Adrenal gland (tissue), 12 donors: Measurements from ENCODE around the gene PTPN21. TPM values are rescaled to one million over a fixed set of nuclear protein-coding genes. Genes with fewer than 3 reads are reported as not detected.

Source experiments
- DNase-seq, 7 donors: peaks; one replicate each; pipeline ENCODE4 v3.0.0-alpha.2; 2019 to 2020
- H3K27ac ChIP-seq, 5 donors: fragments of 200-600 bp; sonication (generic) in 4 of 5; 1 replicate in 3 of 5; 2 replicates in 2 of 5; pipeline versions ENCODE4 v1.5.1 to v1.8.0; 2016 to 2020; ENCODE audit warnings: mild to moderate bottlenecking in 1 of 5
- H3K27me3 ChIP-seq: fragments of 200-600 bp; 2 replicates; pipeline ENCODE4 v1.8.0; 2021
- H3K36me3 ChIP-seq, 2 donors: fragments of 200-600 bp; replicated peaks in 1 of 2; 1 replicate in 1 of 2; 2 replicates in 1 of 2; pipeline versions ENCODE4 v1.5.1 to v1.8.0; 2018 to 2022
- H3K4me1 ChIP-seq, 2 donors: fragments of 200-600 bp; replicated peaks in 1 of 2; 1 replicate in 1 of 2; 2 replicates in 1 of 2; pipeline versions ENCODE4 v1.5.1 to v1.8.0; 2018 to 2021
- H3K4me3 ChIP-seq, 4 donors: fragments of 200-600 bp; sonication (generic) in 3 of 4; one replicate each; pipeline ENCODE4 v1.5.1; 2016 to 2018
- H3K9me3 ChIP-seq, 3 donors: fragments of 200-600 bp; sonication (generic) in 1 of 3; replicated peaks in 1 of 3; 1 replicate in 2 of 3; 2 replicates in 1 of 3; pipeline versions ENCODE4 v1.5.1 to v1.8.0; 2016 to 2021
- CTCF ChIP-seq, 6 experiments: fragments of 450-650 bp in 4 of 6; fragments of 200-600 bp in 2 of 6; sonication (generic) in 1 of 6; IDR thresholded peaks; 1 replicate in 5 of 6; 2 replicates in 1 of 6; pipeline versions ENCODE4 v1.5.1 to v1.8.0; 2016 to 2021; ENCODE audit warnings: antibody characterized with exemption in 6 of 6, mild to moderate bottlenecking in 2 of 6, moderate library complexity in 1 of 6
- POLR2A ChIP-seq, 2 donors: fragments of 450-650 bp; IDR thresholded peaks; one replicate each; pipeline ENCODE4 v1.6.1; 2017; ENCODE audit warnings: antibody characterized with exemption in 2 of 2, mild to moderate bottlenecking in 2 of 2, moderate library complexity in 1 of 2
- WGBS, 4 donors: extraction: QIAGEN DNeasy Blood & Tissue Kit in 2 of 4; methylation state at CpG; one replicate each; pipeline versions ENCODE4 v1.1.5 to v1.1.7; 2013 to 2017; 5-methylcytosine and 5-hydroxymethylcytosine counted together
- intact Hi-C, 2 donors: fragments of 100-400 bp; cut with DNase I; formaldehyde crosslinking; loops; one replicate each; pipeline versions ENCODE4 v1.14.1 to v1.15.0; 2022 to 2023
- polyA plus RNA-seq, 3 donors: library from polyadenylated mRNA; stranded (reverse); fragments of 200-250 nt in 2 of 3; fragments of 350-450 nt in 1 of 3; fragmentation: Illumina TruSeq in 1 of 3; extraction: RNeasy Lipid Tissue Mini Kit (QIAGEN cat#74804) in 1 of 3; gene quantifications; one replicate each; pipeline ENCODE4 v1.2.3, GENCODE V29; 2013 to 2014
- total RNA-seq, 9 donors: library from RNA; depleted of rRNA in 4 of 9; stranded (reverse); fragments of >200 nt in 4 of 9; fragments of 120-200 nt in 1 of 9; fragmentation: NEBNext Ultra II Directional in 1 of 9; extraction: Animal tissue kit (Norgen Biotek cat#: 25700) in 1 of 9; gene quantifications; one replicate each; pipeline versions ENCODE4 v1.1.0 to v1.2.4, GENCODE V29; 2013 to 2023
- donor health status: healthy with polysubstance abuse.
- donor health status: Bipolar disorder and iron deficiency.
- donor health status: DM: yes; HTN: yes; CAD: no.
- donor health status: DM: no; HTN: no; CAD: no.
- donor health status: DM: no; HTN: no; CAD: no.
- donor health status: DM: yes; HTN: yes; CAD: no.

The PTPN21 gene
- total and polyA plus RNA-seq, 12 donors: 3.7 to 21.3 (median 12.1) TPM

GRCh38 chr14:88515499-88516221 is 39.1 kb downstream of the PTPN21 start:
- TF ChIP-seq CTCF (IDR thresholded peaks at IDR 0.05) (no peak), POLR2A (IDR thresholded peaks at IDR 0.05) (no peak)
- Histone ChIP-seq H3K36me3 (no peaks in the 10 kb centered on the region), H3K27me3 (no peaks in the 10 kb centered on the region), H3K27ac (no peak overlapping the region), H3K4me3 (no peak overlapping the region), H3K4me1 (peaks cover 5 to 8% of the 10 kb centered on the region in 2 donors), H3K9me3 (no peaks in the 10 kb centered on the region)
- 84 to 89% (median 88%) methylated on average over 1 of the region's 1 CpG for WGBS, 4 donors
- no peak for DNase-seq
- intact Hi-C loops: no loop called here

- no peak overlapping the region for H3K4me3 ChIP-seq
- no peak for DNase-seq
- no peaks in the 10 kb centered on the region for H3K27me3 ChIP-seq
- H3K36me3 ChIP-seq: no peaks in the 10 kb centered on the region
- whole genome bisulfite sequencing, 4 donors: 96 to 100% (median 99%) methylated on average over 1 of the region's 1 CpG
- no peaks in the 10 kb centered on the region for H3K4me1 ChIP-seq
- no peaks in the 10 kb centered on the region for H3K9me3 ChIP-seq
- intact Hi-C loops: no loop called here
- no peak overlapping the region for H3K27ac ChIP-seq
- no peak for TF ChIP-seq POLR2A (IDR thresholded peaks at IDR 0.05)
- TF ChIP-seq CTCF (IDR thresholded peaks at IDR 0.05): no peak
Observed at GRCh38 chr14:88507208-88507607, 47.6 kb downstream of the PTPN21 start.

- H3K4me3 ChIP-seq: no peak overlapping the region
- H3K4me1 ChIP-seq: no peaks in the 10 kb centered on the region
- H3K36me3 ChIP-seq: peaks cover 0 to 5% of the 10 kb centered on the region in 2 donors
- no peaks in the 10 kb centered on the region for H3K9me3 ChIP-seq
- intact Hi-C loops: no loop called here
- no peak for DNase-seq
- no peak for TF ChIP-seq CTCF (IDR thresholded peaks at IDR 0.05)
- no peak for TF ChIP-seq POLR2A (IDR thresholded peaks at IDR 0.05)
- no peaks in the 10 kb centered on the region for H3K27me3 ChIP-seq
- no peak overlapping the region for H3K27ac ChIP-seq
Observed at GRCh38 chr14:88505621-88506020, 49.2 kb downstream of the PTPN21 start.

GRCh38 chr14:88504602-88505001 is 50.2 kb downstream of the PTPN21 start:
- Histone ChIP-seq H3K27me3 (no peaks in the 10 kb centered on the region), H3K9me3 (no peaks in the 10 kb centered on the region), H3K4me1 (no peaks in the 10 kb centered on the region), H3K4me3 (no peak overlapping the region), H3K36me3 (peaks cover 0 to 8% of the 10 kb centered on the region in 2 donors), H3K27ac (no peak overlapping the region)
- TF ChIP-seq POLR2A (IDR thresholded peaks at IDR 0.05) (no peak), CTCF (IDR thresholded peaks at IDR 0.05) (no peak)
- no peak for DNase-seq
- WGBS, 4 donors: 93 to 98% (median 96%) methylated on average over 2 of the region's 2 CpGs
- intact Hi-C loops: no loop called here
